ENCODE results near the gene CCDC172.

The CCDC172 gene

GRCh38 chr10:116324227-116324950, at the start of gene CCDC172:
CCDC172 (plus strand) TSS chr10:116324448; CDS start chr10:116325012, 564 bp downstream.
- DNase-seq (ENCODE audit: low read depth in 2 of 2, low spot score in 1 of 2) = no peak

DNA sequence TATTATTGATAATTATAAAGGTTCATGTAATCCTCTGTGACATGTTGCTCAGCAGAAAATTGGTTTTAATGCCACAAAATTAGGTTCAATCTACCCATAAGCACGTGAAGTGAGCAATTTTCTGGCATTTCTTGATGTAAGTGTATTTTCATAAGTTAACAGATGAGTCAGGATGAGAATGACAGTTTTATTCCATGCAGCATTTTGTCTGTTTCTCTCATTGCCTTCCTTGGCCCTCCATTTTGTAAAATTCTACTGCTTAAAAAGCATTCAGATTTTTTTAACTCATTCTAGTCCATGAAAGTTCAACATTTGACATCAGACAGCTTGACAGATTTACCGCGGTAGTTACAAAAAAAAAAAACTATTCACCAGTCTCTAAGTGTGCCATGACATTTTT, 47.3 kb upstream of the CCDC172 start:
- DNase-seq (ENCODE audit: low read depth in 2 of 2, low spot score in 1 of 2) = no peak

- DNase-seq (ENCODE audit: low read depth in 2 of 2, low spot score in 1 of 2) = no peak
Observed at GRCh38 chr10:116278846-116279245, 45.4 kb upstream of the CCDC172 start.

GRCh38 chr10:116281775-116282174, 42.5 kb upstream of the CCDC172 start:
- DNase-seq (ENCODE audit: low read depth in 2 of 2, low spot score in 1 of 2) = no peak

DNA sequence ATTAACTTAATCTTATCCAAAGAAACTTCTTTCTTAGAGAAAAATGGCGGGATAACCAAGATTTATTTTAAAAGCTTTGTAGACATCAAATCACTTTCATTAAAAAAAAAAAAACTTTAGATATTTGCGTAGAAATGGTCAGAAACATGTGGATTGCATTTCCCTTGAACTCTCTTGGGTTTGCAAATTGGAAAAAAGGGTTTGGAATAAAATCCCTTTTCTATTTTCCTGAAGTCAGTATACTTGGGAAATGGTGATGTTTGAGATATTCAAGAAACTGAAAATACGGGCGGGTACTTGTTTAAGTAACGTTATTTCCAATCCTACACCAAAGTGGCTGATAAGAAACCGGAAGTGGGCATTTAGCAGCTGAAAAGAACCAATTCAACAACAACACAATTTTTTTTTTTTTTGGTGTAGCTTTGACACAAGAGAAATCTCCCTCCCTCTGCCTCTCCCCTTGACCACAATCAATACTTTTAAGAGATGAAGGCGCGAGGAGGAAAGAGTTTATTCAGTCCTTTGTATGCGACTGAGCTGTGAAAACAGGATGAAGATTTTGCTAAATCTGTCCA, 37.5 kb upstream of the CCDC172 start:
- DNase-seq (ENCODE audit: low read depth in 2 of 2, low spot score in 1 of 2) = no peak

GRCh38 chr10:116287906-116288501, 36.2 kb upstream of the CCDC172 start:
- no peak for DNase-seq (ENCODE audit: low read depth in 2 of 2, low spot score in 1 of 2)

- no peak for DNase-seq (ENCODE audit: low read depth in 2 of 2, low spot score in 1 of 2)
Observed at GRCh38 chr10:116289652-116290051, 34.6 kb upstream of the CCDC172 start.

- DNase-seq (ENCODE audit: low read depth in 2 of 2, low spot score in 1 of 2) = no peak
Observed at GRCh38 chr10:116292493-116292892, 31.8 kb upstream of the CCDC172 start.

DNA sequence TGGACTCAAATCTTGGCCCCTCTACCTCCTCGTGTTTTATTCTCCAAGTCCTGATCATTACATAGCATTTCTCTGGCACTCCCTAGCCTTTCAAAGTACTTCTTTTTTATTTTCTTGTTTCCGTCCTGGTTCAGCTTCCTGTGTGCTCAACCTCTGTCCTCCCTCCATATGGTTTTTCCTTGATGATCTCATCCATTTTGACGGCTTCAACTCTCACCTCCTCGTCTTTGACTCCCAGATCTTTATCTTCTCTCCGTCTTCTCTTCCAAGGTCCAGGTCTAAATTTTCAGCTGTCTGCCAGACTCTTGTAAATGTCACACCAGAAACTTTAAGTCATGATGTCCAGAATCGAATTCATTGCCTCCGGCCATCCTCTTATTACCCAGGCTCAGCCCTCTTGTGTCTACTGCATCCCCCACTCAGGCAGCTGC, 27.9 kb upstream of the CCDC172 start:
- DNase-seq (ENCODE audit: low read depth in 2 of 2, low spot score in 1 of 2) = no peak

- no peak for DNase-seq (ENCODE audit: low read depth in 2 of 2, low spot score in 1 of 2)
Observed at GRCh38 chr10:116298586-116298985, 25.7 kb upstream of the CCDC172 start.

- DNase-seq (ENCODE audit: low read depth in 2 of 2, low spot score in 1 of 2) = no peak
Observed at GRCh38 chr10:116300542-116300941, 23.7 kb upstream of the CCDC172 start.

- DNase-seq (ENCODE audit: low read depth in 2 of 2, low spot score in 1 of 2) = no peak
Observed at GRCh38 chr10:116304923-116305322, 19.3 kb upstream of the CCDC172 start.

DNA sequence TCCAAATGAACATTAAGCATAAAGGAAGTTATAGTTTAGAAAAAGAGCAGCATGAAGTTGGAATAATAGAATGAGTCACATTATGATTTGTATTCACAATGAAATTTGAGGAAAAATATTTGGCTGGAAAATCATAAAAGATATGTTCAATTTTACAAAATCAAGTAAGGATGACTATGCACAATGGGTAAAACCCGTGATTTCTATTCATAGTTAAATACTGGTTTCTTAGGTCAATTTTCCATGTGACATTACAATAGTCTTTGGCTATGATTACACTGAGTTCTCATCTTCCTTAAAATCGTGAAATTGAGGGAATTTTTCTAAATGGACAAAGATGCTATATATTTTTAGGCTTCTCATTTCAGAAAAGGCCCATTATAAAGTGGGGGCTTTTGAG, 17.4 kb upstream of the CCDC172 start:
- DNase-seq (ENCODE audit: low read depth in 2 of 2, low spot score in 1 of 2) = no peak

DNA sequence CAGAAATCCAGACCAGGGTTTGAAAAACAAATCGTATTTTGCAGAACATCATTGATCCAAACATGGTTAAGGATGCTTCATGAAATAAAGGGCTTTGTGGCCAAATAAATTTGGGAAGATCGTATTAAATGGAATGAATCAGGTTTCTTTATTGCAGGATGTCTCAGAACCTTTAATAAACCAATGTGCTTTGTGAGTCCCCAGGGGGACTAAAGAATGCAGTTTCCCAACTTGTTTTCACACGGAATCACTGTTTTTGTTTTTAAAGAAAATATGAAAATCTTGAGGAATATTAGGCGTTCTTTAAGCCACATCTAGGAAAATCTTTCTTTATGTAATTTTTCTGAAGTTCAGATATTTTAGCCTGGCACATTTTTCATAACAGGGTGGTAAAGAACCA, 16.8 kb upstream of the CCDC172 start:
- DNase-seq (ENCODE audit: low read depth in 2 of 2, low spot score in 1 of 2) = no peak

- DNase-seq (ENCODE audit: low read depth in 2 of 2, low spot score in 1 of 2) = no peak
Observed at GRCh38 chr10:116311016-116311415, 13.2 kb upstream of the CCDC172 start.

DNA sequence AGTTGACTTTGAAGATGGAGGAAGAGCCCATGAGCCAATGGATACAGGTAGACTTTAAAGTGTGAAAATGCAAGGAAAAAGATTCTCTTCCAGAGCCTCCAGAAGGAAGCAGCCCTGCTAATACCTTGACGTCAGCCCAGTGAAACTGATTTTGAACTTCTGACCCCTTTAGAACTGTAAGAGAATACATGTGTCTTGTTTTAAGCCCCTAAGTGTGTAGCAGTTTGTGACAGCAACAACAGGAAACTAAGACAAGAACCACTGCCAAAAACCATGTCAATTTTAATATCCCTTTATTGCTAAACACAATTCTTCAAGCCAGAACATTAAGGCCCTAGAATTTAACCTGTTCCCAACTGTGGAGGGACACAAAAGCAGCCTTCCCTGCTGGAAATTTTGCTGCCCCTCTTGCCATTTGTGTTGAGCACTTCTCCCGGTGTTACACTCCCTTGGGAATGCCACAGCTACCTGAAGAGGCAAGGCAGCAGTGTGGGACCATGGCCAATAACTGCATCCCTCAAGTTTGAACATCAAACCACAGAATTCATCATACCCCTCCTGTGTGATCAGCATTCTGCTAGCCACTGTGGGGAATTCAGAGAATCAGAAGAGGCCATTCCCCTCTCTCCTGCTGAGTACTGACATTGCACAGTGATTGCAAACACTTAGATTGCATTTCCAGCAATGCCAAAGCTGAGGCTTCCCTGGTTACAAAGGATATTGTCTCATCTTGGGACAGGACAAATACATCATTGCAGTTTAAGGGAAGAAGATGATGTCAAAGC, 12.3 kb upstream of the CCDC172 start:
- DNase-seq (ENCODE audit: low read depth in 2 of 2, low spot score in 1 of 2) = no peak

DNA sequence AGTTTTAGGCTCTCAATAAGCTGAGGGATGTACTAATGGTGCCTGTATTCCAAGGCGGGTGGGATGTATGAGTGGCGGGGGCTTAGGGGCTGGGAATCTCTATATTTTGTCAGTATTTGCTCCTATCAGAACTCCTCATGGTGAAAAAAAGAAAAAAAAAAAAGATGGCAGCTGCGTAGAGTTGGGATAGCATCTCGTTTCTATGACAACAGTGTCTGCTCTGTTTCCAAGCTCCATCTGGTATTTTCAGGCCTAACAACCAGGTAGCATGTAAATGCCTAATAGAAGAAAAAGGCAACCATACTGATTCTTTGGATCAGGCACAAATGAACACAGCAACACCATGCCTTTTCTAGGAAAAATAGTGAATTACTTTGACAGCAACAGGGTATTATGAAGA, 11.7 kb upstream of the CCDC172 start:
- no peak for DNase-seq (ENCODE audit: low read depth in 2 of 2, low spot score in 1 of 2)

DNA sequence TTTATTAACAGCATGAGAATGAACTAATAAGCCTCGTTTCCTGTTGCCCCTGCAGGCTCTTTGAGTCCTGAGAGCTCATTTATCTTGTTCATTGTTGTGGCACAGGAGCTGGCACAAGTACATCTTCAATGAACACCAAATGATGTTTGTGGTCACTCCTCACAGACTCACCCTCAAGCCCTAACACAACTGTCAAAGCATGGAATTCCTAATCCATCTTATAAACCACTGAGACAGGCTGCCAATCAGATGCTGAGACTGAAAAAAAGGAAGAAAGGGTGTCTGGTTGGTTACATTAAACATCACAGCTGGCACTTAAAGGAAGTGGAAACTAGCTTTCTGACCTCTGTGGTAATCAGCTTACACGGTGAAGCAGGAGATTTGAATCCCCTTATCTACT, 7.7 kb upstream of the CCDC172 start:
- no peak for DNase-seq (ENCODE audit: low read depth in 2 of 2, low spot score in 1 of 2)

DNA sequence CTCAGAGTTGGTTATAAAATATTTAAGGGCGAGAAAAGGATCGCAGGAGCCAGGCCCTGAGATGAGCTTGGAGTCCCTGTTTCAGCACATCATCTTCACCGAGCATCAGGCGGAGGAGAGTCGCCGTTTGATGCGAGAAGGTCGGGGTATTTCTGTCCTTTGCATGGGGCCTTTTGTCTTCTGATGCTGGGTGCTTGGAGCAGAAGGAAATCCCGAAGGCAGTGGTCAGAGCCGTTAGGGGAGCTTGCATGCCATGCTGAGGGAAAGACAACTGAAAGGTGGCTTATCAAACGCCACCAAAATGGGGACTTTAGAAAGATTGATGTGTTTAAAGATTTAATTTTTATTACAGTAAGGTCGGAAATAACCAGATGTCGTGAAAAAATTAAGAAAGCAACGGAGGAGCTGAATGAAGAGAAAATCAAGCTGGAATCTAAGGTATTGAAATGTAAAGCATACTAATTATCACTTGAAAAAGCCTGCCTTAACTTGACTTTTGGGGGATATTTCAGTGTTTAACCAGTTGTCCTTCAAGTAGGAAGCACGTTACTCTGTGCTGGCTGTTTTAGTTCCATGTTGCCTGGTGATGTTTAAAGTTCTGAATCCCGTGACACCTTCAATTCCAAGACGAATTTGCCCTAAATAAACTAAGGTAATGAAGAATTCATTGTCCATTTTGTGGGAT, 845 bp downstream of the CCDC172 start:
- DNase-seq (ENCODE audit: low read depth in 2 of 2, low spot score in 1 of 2) = no peak

- no peak for DNase-seq (ENCODE audit: low read depth in 2 of 2, low spot score in 1 of 2)
Observed at GRCh38 chr10:116325987-116326386, 1.7 kb downstream of the CCDC172 start.

DNA sequence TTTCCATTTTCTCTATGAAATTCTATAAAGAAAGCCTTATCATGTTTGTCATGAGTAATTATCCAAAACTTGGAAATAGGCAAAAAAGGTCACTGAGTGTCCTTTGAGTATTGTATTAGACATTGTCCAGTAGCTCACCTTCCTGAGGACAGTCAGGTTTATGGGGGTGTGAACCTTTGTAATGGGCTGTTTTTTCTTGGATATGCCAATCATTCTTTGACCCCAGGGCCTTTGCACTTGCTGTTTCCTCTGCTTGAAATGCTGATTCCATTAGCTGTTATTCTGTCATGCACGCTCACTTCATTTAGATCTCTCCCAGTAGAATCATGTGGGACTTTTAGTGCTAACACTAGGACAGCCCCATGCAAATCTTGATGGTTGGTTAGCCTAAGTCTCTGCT, 4.9 kb downstream of the CCDC172 start:
- DNase-seq (ENCODE audit: low read depth in 2 of 2, low spot score in 1 of 2) = no peak
